HCT116 (cell line): ENCODE measurements around the gene GSTA2. TPM values are rescaled to one million over a fixed set of nuclear protein-coding genes. Genes with fewer than 3 reads are reported as not detected.
"Not testable (repeated sequence)": the region's sequence is repeated elsewhere in the genome, so short reads cannot be mapped to it uniquely, and the experiment has no call there.

ENCODE experiments used
- ATAC-seq: fragments of 200-7000 bp; cut with Tn5 transposase; 2 replicates; pipeline ENCODE4 v1.9.1; 2020; ENCODE audit warnings: mild to moderate bottlenecking, moderate library complexity
- BruUV-seq: library from RNA; stranded (reverse); fragments of 400-500 nt; replicated peaks from 2 replicates; lab custom pipeline; 2021; lab: Mats Ljungman, UMichigan
- CTCF ChIA-PET: fragments of 300-600 bp; sonication (Branson Sonifier 250); formaldehyde crosslinking; loops from one replicate; lab custom pipeline; 2021; ENCODE audit warnings: antibody characterized with exemption; lab: Charles Lee
- POLR2A ChIA-PET: fragments of 300-600, 350-600 bp; sonication (Branson Sonifier 250); formaldehyde crosslinking; loops from one replicate; lab custom pipeline; 2021; ENCODE audit warnings: antibody characterized with exemption; lab: Charles Lee
- RAD21 ChIA-PET, 2 experiments: fragments of 300-600 bp; sonication (Branson Sonifier 250); formaldehyde crosslinking; loops; one replicate each; lab custom pipeline; 2023; ENCODE audit warnings: low total read pairs in 2 of 2; ENCODE audit not compliant: uncharacterized antibody in 2 of 2, unreplicated experiment in 2 of 2, low non-redundant PET in 1 of 2; lab: Charles Lee
- DNase-seq: peaks from one replicate; pipeline ENCODE4 v3.0.0-alpha.2; 2010; ENCODE audit warnings: low read depth, low spot score
- H2AFZ ChIP-seq: fragments of 200-600 bp; shearing (Covaris generic), sonication (generic); 2 replicates; pipeline ENCODE4 v1.6.1; 2017; ENCODE audit warnings: low read depth, mixed run types, mixed read lengths, antibody characterized with exemption, low read length; ENCODE audit not compliant: poor library complexity, severe bottlenecking
- H3K27ac ChIP-seq: 2 replicates; pipeline ENCODE4 v1.5.1; 2012; ENCODE audit warnings: low read depth, low read length
- H3K27me3 ChIP-seq: fragments of 200-600 bp; sonication (generic); 2 replicates; pipeline ENCODE4 v1.6.1; 2016; ENCODE audit warnings: mixed run types, low read length, mixed read lengths; ENCODE audit not compliant: insufficient read depth
- H3K36me3 ChIP-seq, 2 experiments: fragments of 200-500 bp in 1 of 2; fragments of 200-600 bp in 1 of 2; sonication (Bioruptor generic) in 1 of 2; sonication (generic) in 1 of 2; 2 replicates each; pipeline versions ENCODE4 v1.5.1 to v1.6.1; 2014 to 2016; ENCODE audit warnings: low read length in 2 of 2, inconsistent platforms in 1 of 2, mixed read lengths in 1 of 2, mixed run types in 1 of 2; ENCODE audit not compliant: insufficient read depth in 2 of 2, control insufficient read depth in 1 of 2
- H3K4me1 ChIP-seq, 2 experiments: fragments of 200-600 bp in 1 of 2; sonication (generic) in 1 of 2; 2 replicates each; pipeline versions ENCODE4 v1.5.1 to v1.6.1; 2012 to 2017; ENCODE audit warnings: low read length in 2 of 2, inconsistent platforms in 1 of 2, mild to moderate bottlenecking in 1 of 2, mixed read lengths in 1 of 2, mixed run types in 1 of 2, moderate library complexity in 1 of 2; ENCODE audit not compliant: insufficient read depth in 2 of 2, control insufficient read depth in 1 of 2
- H3K4me2 ChIP-seq: fragments of 200-600 bp; sonication (generic); 2 replicates; pipeline ENCODE4 v1.6.1; 2017; ENCODE audit warnings: mixed run types, low read length, mixed read lengths
- H3K4me3 ChIP-seq, 2 experiments: fragments of 200-600 bp in 1 of 2; sonication (generic) in 1 of 2; replicated peaks in 1 of 2; 2 replicates each; pipeline ENCODE4 v1.5.1; 2011 to 2016; ENCODE audit warnings: low read length in 2 of 2, control low read depth in 1 of 2, low read depth in 1 of 2, mild to moderate bottlenecking in 1 of 2, mixed read lengths in 1 of 2, mixed run types in 1 of 2
- H3K79me2 ChIP-seq: fragments of 200-600 bp; sonication (generic); 2 replicates; pipeline ENCODE4 v1.6.1; 2017; ENCODE audit warnings: mild to moderate bottlenecking, mixed run types, low read length, moderate library complexity, mixed read lengths; ENCODE audit not compliant: insufficient read depth
- H3K9ac ChIP-seq: fragments of 200-600 bp; sonication (generic); 2 replicates; pipeline ENCODE4 v1.6.1; 2016; ENCODE audit warnings: low read length, mixed read lengths
- H3K9me2 ChIP-seq: fragments of 200-600 bp; sonication (generic), shearing (Covaris generic); 2 replicates; pipeline ENCODE4 v1.6.1; 2017; ENCODE audit warnings: mixed run types, mild to moderate bottlenecking, moderate library complexity; ENCODE audit not compliant: insufficient read depth
- H3K9me3 ChIP-seq, 2 experiments: fragments of 200-500 bp in 1 of 2; fragments of 200-600 bp in 1 of 2; sonication (Bioruptor generic) in 1 of 2; sonication (generic) in 1 of 2; 2 replicates each; pipeline ENCODE4 v1.6.1; 2014 to 2017; ENCODE audit warnings: low read length in 2 of 2, mixed read lengths in 2 of 2, inconsistent platforms in 1 of 2, low read depth in 1 of 2, mild to moderate bottlenecking in 1 of 2, mixed run types in 1 of 2, moderate library complexity in 1 of 2; ENCODE audit not compliant: control insufficient read depth in 1 of 2, insufficient read depth in 1 of 2
- H4K20me1 ChIP-seq: fragments of 200-600 bp; sonication (generic), shearing (Covaris generic); 2 replicates; pipeline ENCODE4 v1.6.1; 2017; ENCODE audit warnings: mixed run types, mild to moderate bottlenecking, moderate library complexity; ENCODE audit not compliant: insufficient read depth
- CBX3 ChIP-seq: IDR thresholded peaks from 2 replicates; pipeline ENCODE4 v1.6.1; 2012; ENCODE audit warnings: low read depth
- CEBPB ChIP-seq: IDR thresholded peaks from 2 replicates; pipeline ENCODE4 v1.6.1; 2012; ENCODE audit warnings: low read depth
- EZH2 ChIP-seq: fragments of 200-600 bp; sonication (generic); IDR thresholded peaks from 2 replicates; pipeline ENCODE4 v1.6.1; 2017; ENCODE audit warnings: antibody characterized with exemption, mixed run types
- JUND ChIP-seq: IDR thresholded peaks from 2 replicates; pipeline ENCODE4 v1.6.1; 2012
- POLR2A ChIP-seq: IDR thresholded peaks from 2 replicates; pipeline ENCODE4 v1.7.0; 2011; ENCODE audit warnings: borderline replicate concordance; ENCODE audit not compliant: insufficient read depth, insufficient read length; ENCODE audit errors: extremely low read depth
- POLR2AphosphoS5 ChIP-seq: IDR thresholded peaks from 2 replicates; pipeline ENCODE4 v1.6.1; 2011; ENCODE audit warnings: mild to moderate bottlenecking, low read depth, low read length, moderate library complexity
- SIN3A ChIP-seq: IDR thresholded peaks from 2 replicates; pipeline ENCODE4 v1.6.1; 2012; ENCODE audit warnings: low read depth
- SP1 ChIP-seq: IDR thresholded peaks from 2 replicates; pipeline ENCODE4 v1.6.1; 2012; ENCODE audit warnings: low read depth
- ZFX ChIP-seq: fragments of 450-650 bp; IDR thresholded peaks from 2 replicates; pipeline ENCODE4 v1.6.1; 2017
- ZNF274 ChIP-seq: fragments of 200-500 bp; sonication (Bioruptor generic); IDR thresholded peaks from 2 replicates; pipeline ENCODE4 v1.6.1; 2014; ENCODE audit warnings: mild to moderate bottlenecking, low read depth, low read length, inconsistent platforms
- intact Hi-C: fragments of 100-400 bp; cut with micrococcal nuclease; formaldehyde crosslinking; loops from 2 replicates; pipeline ENCODE4 v1.10.0; 2022
- total RNA-seq: library from RNA; stranded (reverse); gene quantifications from one replicate; pipeline ENCODE4 v1.2.1, GENCODE V29; 2021; ENCODE audit not compliant: unreplicated experiment
- TF ChIP-seq, protein P1 (sequence below): IDR thresholded peaks from 2 replicates; pipeline ENCODE4 v1.6.1; 2012

Gene GSTA2
- total RNA-seq, 1 experiment from 2014 or later, result not detected

DNA sequence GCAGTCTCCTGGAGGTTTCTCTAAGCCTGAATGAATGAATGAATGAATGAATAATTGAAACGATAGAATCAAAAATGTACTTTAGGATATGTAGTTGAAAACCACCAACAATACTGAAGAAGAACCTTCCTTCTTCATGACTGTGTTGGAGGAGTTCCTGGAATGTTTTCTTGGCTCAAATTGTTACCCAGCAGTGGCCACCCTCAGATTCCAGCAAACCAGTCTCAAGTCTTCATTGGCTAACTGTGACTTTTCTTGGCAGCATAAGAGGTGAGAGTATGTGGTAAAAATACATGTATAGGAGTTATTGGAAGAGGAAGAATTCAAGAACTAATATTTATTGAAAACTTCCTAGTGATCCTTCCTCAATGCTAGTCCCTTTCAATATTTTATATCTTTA is 36.0 kb upstream of the GSTA2 start:
- H3K4me3 ChIP-seq, H3K4me2 ChIP-seq, H3K9me3 ChIP-seq, CTCF ChIA-PET, BruUV-seq, H3K36me3 ChIP-seq, RAD21 ChIA-PET, H3K9ac ChIP-seq, H4K20me1 ChIP-seq, H2AFZ ChIP-seq, H3K9me2 ChIP-seq, DNase-seq, intact Hi-C loops, POLR2A ChIA-PET, H3K4me1 ChIP-seq, H3K79me2 ChIP-seq, H3K27me3 ChIP-seq, ATAC-seq, H3K27ac ChIP-seq: not testable (repeated sequence)

DNA sequence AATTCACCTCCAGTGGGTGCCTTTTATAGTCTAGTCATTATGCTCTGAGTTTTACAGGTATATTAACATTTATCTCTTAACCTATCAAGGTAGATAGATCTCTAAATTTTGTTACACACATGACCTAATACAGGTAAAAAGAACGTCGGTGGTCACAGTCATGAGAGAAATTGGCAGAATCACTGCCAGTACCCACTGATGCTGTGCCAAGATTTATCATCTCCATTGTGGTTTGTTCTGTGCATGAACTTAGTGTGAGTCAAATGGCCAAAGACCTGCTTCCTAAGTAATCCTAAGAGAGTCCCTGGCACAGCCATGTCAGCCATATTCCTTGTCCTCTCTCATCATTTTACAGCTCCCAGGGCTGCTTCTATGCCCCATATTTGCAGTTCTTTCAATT is 31.1 kb upstream of the GSTA2 start:
- H3K9ac ChIP-seq, H3K27ac ChIP-seq, H3K27me3 ChIP-seq, intact Hi-C loops, H3K9me2 ChIP-seq, H3K9me3 ChIP-seq, H4K20me1 ChIP-seq, H3K4me2 ChIP-seq, RAD21 ChIA-PET, POLR2A ChIA-PET, H3K36me3 ChIP-seq, ATAC-seq, DNase-seq, BruUV-seq, H2AFZ ChIP-seq, H3K4me1 ChIP-seq, CTCF ChIA-PET, H3K79me2 ChIP-seq, H3K4me3 ChIP-seq: not testable (repeated sequence)

DNA sequence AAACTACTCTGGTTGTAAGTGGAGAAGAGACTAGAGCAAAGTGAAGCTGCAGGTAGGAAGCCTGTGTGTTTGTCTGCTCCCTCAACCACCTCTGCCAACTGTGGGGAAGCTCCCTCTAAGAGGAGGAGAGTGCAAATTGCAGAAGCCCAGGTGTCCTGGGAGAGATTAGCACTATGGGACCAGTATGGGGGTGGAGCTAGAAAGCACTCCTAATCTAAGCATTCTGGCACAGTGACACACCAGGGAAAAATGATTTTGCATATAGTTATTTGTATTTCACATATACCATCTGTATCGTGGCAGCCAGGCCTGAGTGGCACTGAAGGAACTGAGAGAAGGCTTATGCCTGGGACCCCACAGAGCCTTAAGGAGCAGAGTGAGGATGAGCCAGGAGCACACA is 27.6 kb upstream of the GSTA2 start:
- Histone ChIP-seq H2AFZ (no peak overlapping the region), H3K27ac (no peak overlapping the region), H3K9me3 (no peaks in the 10 kb centered on the region), H3K9ac (no peak overlapping the region), H3K36me3 (no peaks in the 10 kb centered on the region), H3K27me3 (no peaks in the 10 kb centered on the region), H3K4me3 (no peak overlapping the region), H3K4me1 (no peaks in the 10 kb centered on the region), H4K20me1 (no peaks in the 10 kb centered on the region), H3K9me2 (no peaks in the 10 kb centered on the region), H3K79me2 (no peaks in the 10 kb centered on the region), H3K4me2 (no peak overlapping the region)
- ChIA-PET CTCF (no interaction called here), RAD21 (no interaction called here), POLR2A (no interaction called here)
- ATAC-seq, result no peak
- intact Hi-C loops, result no loop called here
- TF ChIP-seq ZFX (no peak), POLR2A (no peak), CBX3 (no peak), SP1 (no peak), SIN3A (no peak), POLR2AphosphoS5 (no peak), EZH2 (no peak), CEBPB (no peak), JUND (no peak), ZNF274 (no peak)
- TF ChIP-seq, protein P1, sequence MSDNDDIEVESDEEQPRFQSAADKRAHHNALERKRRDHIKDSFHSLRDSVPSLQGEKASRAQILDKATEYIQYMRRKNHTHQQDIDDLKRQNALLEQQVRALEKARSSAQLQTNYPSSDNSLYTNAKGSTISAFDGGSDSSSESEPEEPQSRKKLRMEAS, result no peak
- no TSS peak for BruUV-seq
- DNase-seq, result no peak

DNA sequence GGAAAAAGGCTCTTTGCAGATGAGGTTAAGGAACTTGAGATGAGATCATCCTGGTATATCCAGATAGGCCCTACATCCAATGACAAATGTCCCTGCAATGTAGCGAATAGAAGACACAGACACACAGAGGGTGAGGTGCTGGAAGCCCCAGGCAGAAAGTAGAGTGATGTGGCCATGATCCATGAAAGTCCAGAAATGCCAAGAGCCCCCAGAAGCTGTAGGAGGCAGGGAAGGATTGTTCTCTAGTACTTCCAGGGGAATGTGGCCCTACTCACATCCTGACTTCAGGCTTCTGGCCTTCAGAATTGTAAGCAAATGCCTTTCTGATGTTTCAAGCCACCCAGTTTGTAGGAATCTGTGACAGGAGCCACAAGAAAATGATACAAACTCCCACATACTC is 26.4 kb upstream of the GSTA2 start:
- H3K9me3 ChIP-seq, DNase-seq, H3K27ac ChIP-seq, H3K9ac ChIP-seq, H3K4me2 ChIP-seq, H3K9me2 ChIP-seq, H4K20me1 ChIP-seq, H3K27me3 ChIP-seq, H3K4me1 ChIP-seq, BruUV-seq, CTCF ChIA-PET, H2AFZ ChIP-seq, RAD21 ChIA-PET, H3K79me2 ChIP-seq, H3K36me3 ChIP-seq, H3K4me3 ChIP-seq, ATAC-seq, intact Hi-C loops: not testable (repeated sequence)
- POLR2A ChIA-PET, result interaction anchor here (0.7 kb wide), 1 partner anchor 767 kb away, joined by 3 read pairs; no protein-coding TSS in a partner anchor
